Measurements from ENCODE around the gene CDK9.
A peak's percentile ranks its signal among the peaks of the same experiment; 100 is the strongest.

Gene CDK9

DNA sequence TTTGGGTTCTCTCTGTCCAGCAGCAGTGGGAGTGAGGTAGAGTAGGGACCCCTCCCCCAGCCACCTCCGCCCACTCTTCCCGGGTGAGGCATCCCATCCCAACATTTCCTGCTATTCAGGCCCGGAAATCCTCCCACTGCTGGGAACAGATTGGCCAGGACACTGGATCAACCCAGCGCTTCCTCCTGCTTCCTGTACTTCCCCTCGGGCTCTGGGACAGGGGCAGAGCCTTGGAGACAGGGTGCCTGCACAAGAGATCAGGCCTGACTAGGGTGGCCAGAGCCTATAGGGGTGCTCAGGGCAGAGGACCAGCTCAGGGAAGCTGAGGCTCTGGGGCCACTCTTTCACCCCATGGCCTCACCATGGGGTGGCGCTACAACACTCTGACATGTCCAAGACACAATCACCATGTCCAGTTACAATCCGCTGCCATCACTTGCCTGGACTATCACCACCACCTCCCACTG, 21.9 kb upstream of the CDK9 start:
- TF ChIP-seq, protein P1, sequence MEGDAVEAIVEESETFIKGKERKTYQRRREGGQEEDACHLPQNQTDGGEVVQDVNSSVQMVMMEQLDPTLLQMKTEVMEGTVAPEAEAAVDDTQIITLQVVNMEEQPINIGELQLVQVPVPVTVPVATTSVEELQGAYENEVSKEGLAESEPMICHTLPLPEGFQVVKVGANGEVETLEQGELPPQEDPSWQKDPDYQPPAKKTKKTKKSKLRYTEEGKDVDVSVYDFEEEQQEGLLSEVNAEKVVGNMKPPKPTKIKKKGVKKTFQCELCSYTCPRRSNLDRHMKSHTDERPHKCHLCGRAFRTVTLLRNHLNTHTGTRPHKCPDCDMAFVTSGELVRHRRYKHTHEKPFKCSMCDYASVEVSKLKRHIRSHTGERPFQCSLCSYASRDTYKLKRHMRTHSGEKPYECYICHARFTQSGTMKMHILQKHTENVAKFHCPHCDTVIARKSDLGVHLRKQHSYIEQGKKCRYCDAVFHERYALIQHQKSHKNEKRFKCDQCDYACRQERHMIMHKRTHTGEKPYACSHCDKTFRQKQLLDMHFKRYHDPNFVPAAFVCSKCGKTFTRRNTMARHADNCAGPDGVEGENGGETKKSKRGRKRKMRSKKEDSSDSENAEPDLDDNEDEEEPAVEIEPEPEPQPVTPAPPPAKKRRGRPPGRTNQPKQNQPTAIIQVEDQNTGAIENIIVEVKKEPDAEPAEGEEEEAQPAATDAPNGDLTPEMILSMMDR (IDR thresholded peaks at IDR 0.05; ENCODE audit: low read depth, low read length, missing control alignments): peak; percentile 63
- no peak for DNase-seq (ENCODE audit: low read depth)
- no peak overlapping the region for H3K4me3 ChIP-seq (ENCODE audit: low read depth, low read length)

DNA sequence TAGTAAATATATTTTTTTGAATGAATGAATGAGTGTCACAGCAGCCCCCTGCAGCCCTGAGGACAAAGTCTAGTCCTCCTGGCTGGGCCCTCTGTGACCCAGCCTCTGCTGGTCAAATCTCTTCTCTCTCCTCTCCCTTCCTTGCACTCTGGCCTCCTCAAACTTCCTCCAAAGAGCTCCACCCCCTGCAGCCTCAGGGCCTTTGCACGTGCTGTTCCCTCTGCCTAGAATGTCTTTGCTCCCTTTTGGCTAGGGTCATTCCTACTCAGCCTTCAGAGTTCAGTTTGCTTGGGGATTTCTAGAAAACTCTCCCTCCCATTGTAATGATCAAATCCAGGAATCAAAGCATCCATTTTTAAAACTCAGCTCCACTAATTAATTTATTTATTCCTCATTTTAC, 20.4 kb upstream of the CDK9 start:
- TF ChIP-seq, protein P1 (IDR thresholded peaks at IDR 0.05; ENCODE audit: low read depth, low read length, missing control alignments): no peak
- no peak for DNase-seq (ENCODE audit: low read depth)

DNA sequence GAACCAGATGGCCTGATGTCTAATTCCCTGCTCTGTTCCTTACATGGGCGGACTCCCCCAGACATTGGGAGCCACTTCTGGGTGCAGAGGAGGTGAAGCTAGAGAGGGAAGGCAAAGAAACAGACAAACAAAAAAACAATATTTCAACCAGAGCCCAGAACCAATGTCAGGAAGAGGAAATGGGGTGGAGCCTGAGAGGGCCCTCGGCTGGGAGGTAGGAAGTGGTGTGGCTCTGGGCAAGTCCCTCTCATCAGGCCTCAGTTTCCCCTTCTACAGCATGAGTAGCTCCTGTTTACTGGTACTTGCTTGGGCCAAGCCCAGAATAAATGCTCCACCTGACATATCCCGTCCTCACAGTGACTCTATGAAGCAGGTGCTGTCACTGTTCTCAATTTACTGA, 18.4 kb upstream of the CDK9 start:
- DNase-seq (ENCODE audit: low read depth): no peak
- TF ChIP-seq, protein P1 (IDR thresholded peaks at IDR 0.05; ENCODE audit: low read depth, low read length, missing control alignments): no peak
- no peak overlapping the region for H3K4me3 ChIP-seq (ENCODE audit: low read depth, low read length)

More for the DNA sequence above, 20.4 kb upstream of the CDK9 start:
- H3K4me3 ChIP-seq (ENCODE audit: low read depth, low read length): no peak overlapping the region

DNA sequence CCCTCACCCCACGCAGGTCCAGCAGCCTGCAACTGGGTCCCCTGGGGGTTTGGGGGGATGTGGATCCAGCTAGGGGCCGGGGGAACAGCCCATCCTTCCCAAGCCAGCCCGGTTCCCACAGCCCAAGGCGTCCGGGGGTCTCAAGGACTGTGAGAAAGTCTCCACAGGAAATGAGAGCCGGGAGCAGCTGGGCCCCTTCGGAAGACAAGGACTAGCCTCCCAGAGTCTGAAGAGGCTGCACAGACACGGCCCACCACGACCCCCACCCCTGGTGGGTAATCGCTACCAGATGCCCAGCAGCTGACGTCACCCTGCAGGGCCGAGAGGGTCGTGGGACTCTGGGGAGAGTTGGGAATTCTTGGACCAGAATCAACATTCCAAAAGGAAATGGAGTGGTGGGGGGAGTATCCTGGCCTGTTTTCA, 17.9 kb upstream of the CDK9 start:
- H3K4me3 ChIP-seq (ENCODE audit: low read depth, low read length): no peak overlapping the region
- DNase-seq (ENCODE audit: low read depth): no peak
- TF ChIP-seq, protein P1 (IDR thresholded peaks at IDR 0.05; ENCODE audit: low read depth, low read length, missing control alignments): no peak

DNA sequence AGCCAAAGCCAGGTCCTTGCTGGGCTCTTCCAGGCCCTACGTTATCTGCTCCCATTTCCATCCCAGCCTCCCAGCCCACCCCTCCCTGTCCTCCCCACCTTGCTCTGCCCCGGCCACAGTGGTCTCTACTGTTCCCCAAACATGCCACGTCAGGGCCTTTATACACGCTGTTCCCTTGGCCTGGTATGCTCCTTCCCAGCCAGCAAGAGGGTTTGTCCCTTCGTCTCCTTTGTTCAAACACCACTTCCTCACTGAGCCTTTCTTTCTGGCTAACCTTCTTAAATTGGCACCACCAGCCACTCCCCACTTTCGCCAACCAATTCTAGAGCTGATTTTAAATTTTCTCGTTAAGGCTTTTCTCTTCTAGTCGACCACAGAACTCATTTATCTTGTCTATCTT, 17.1 kb upstream of the CDK9 start:
- no peak for DNase-seq (ENCODE audit: low read depth)
- TF ChIP-seq, protein P1 (IDR thresholded peaks at IDR 0.05; ENCODE audit: low read depth, low read length, missing control alignments): no peak
- no peak overlapping the region for H3K4me3 ChIP-seq (ENCODE audit: low read depth, low read length)

DNA sequence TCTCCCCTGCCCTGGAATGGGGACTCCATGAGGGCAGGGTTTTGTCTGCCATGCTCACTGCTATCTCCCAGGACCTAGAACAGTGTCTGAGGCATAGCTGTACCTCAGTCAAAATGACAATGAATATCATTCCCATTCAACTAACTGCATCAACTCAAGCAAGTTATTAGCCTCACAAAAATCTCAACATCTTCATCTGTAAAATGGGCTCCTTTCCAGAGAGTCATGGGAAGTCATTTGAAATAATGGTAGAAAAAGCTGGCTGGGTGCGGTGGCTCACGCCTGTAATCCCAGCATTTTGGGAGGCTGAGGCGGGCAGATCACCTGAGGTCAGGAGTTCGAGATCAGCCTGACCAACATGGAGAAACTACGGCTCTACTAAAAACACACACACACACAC, 16.7 kb upstream of the CDK9 start:
- DNase-seq (ENCODE audit: low read depth): no peak
- no peak overlapping the region for H3K4me3 ChIP-seq (ENCODE audit: low read depth, low read length)
- TF ChIP-seq, protein P1 (IDR thresholded peaks at IDR 0.05; ENCODE audit: low read depth, low read length, missing control alignments): no peak

DNA sequence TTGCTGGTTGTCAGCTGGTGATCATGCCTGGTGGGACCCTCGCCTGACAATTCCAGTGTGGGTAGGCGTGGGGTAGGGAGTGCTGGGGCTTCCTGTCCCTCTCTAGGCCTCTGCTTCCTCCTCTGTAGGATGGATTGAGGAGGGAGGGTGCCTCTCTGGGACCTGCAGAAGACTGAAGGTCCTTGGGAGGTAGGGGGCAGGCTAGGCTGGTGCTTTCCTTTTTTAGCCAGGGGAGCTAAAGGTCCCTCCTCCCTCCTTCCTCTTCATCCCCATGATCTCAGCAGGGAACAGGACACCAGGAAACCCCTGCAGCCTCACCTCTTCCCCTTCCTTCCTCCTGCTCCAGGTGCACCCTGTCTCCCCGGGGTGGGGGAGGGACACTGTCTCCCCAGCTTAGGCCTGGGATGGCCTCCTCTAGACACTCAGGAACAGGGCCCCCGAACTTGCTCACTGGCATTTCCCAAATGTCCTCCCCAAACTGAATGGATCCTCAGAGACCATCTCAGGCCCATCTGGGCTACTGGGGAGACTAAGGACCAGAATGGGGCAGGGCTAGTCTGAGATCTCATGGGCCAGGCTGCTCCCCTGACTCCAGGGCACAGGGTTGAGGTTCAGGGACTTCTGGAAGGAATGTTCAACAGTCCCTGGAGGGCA, 15.8 kb upstream of the CDK9 start:
- peak overlapping the region; percentile 56; the same call in 1 of the 2 replicates for H3K4me3 ChIP-seq (ENCODE audit: low read depth, low read length)
- no peak for DNase-seq (ENCODE audit: low read depth)
- TF ChIP-seq, protein P1 (IDR thresholded peaks at IDR 0.05; ENCODE audit: low read depth, low read length, missing control alignments): no peak

Data from GM12864 (cell line).